H9 (cell line): ENCODE data around the gene CDK14. TPM values are rescaled to one million over a fixed set of nuclear protein-coding genes. Genes with fewer than 3 reads are reported as not detected.

Source experiments
- DNase-seq: peaks from one replicate; pipeline ENCODE4 v3.0.0-alpha.2; 2017
- H2AFZ ChIP-seq: one replicate; pipeline ENCODE4 v1.6.1; 2013; ENCODE audit warnings: mild to moderate bottlenecking, low read length, control low read depth, moderate library complexity
- H2AK5ac ChIP-seq: 2 replicates; pipeline ENCODE4 v1.6.1; 2013; ENCODE audit warnings: low read length, control low read depth, mixed read lengths; ENCODE audit not compliant: insufficient read length
- H2BK120ac ChIP-seq: one replicate; pipeline ENCODE4 v1.6.1; 2013; ENCODE audit warnings: low read depth, mild to moderate bottlenecking, low read length, control low read depth, inconsistent platforms; ENCODE audit not compliant: poor library complexity, severe bottlenecking
- H2BK12ac ChIP-seq: 2 replicates; pipeline ENCODE4 v1.6.1; 2013; ENCODE audit warnings: low read length, control low read depth, mixed read lengths, low read depth; ENCODE audit not compliant: insufficient read length
- H2BK15ac ChIP-seq: 2 replicates; pipeline ENCODE4 v1.6.1; 2013; ENCODE audit warnings: low read depth, low read length, control low read depth
- H2BK20ac ChIP-seq: one replicate; pipeline ENCODE4 v1.6.1; 2013; ENCODE audit warnings: low read depth, mild to moderate bottlenecking, low read length, control low read depth, inconsistent platforms; ENCODE audit not compliant: poor library complexity, severe bottlenecking
- H2BK5ac ChIP-seq: 2 replicates; pipeline ENCODE4 v1.6.1; 2013; ENCODE audit warnings: low read length, control low read depth, mixed read lengths; ENCODE audit not compliant: insufficient read length
- H3K14ac ChIP-seq: 2 replicates; pipeline ENCODE4 v1.6.1; 2013; ENCODE audit warnings: low read length, control low read depth; ENCODE audit not compliant: insufficient read depth
- H3K18ac ChIP-seq: 2 replicates; pipeline ENCODE4 v1.6.1; 2013; ENCODE audit warnings: low read depth, mild to moderate bottlenecking, mixed read lengths, low read length, control low read depth; ENCODE audit not compliant: insufficient read length
- H3K23ac ChIP-seq: 2 replicates; pipeline ENCODE4 v1.6.1; 2013; ENCODE audit warnings: low read length, control low read depth, mixed read lengths, low read depth; ENCODE audit not compliant: insufficient read length
- H3K23me2 ChIP-seq: 2 replicates; pipeline ENCODE4 v1.6.1; 2013; ENCODE audit warnings: low read depth, mild to moderate bottlenecking, mixed read lengths, low read length, control low read depth; ENCODE audit not compliant: insufficient read length, poor library complexity, severe bottlenecking
- H3K27ac ChIP-seq: 2 replicates; pipeline ENCODE4 v1.5.1; 2013; ENCODE audit warnings: low read length, control low read depth, mixed read lengths, low read depth; ENCODE audit not compliant: insufficient read length
- H3K27me3 ChIP-seq: 2 replicates; pipeline ENCODE4 v1.6.1; 2013; ENCODE audit warnings: low read length, control low read depth, inconsistent platforms; ENCODE audit not compliant: insufficient read depth
- H3K4ac ChIP-seq: 2 replicates; pipeline ENCODE4 v1.6.1; 2013; ENCODE audit warnings: low read depth, mild to moderate bottlenecking, control low read depth, inconsistent platforms, low read length, moderate library complexity
- H3K4me1 ChIP-seq: 2 replicates; pipeline ENCODE4 v1.6.1; 2013; ENCODE audit warnings: low read length, control low read depth, inconsistent platforms; ENCODE audit not compliant: insufficient read depth
- H3K4me2 ChIP-seq: 2 replicates; pipeline ENCODE4 v1.6.1; 2013; ENCODE audit warnings: low read length, control low read depth, mixed read lengths; ENCODE audit not compliant: insufficient read length, insufficient read depth
- H3K56ac ChIP-seq: 2 replicates; pipeline ENCODE4 v1.6.1; 2013; ENCODE audit warnings: low read depth, mild to moderate bottlenecking, mixed read lengths, low read length, control low read depth; ENCODE audit not compliant: insufficient read length
- H3K79me1 ChIP-seq: 2 replicates; pipeline ENCODE4 v1.6.1; 2013; ENCODE audit warnings: low read depth, mild to moderate bottlenecking, moderate library complexity, low read length, control low read depth, inconsistent platforms; ENCODE audit not compliant: insufficient read depth, poor library complexity, severe bottlenecking
- H3K79me2 ChIP-seq: 2 replicates; pipeline ENCODE4 v1.6.1; 2013; ENCODE audit warnings: low read length, control low read depth, inconsistent platforms; ENCODE audit not compliant: insufficient read depth
- H3K9ac ChIP-seq: 2 replicates; pipeline ENCODE4 v1.6.1; 2013; ENCODE audit warnings: low read length, control low read depth, mixed read lengths; ENCODE audit not compliant: insufficient read length; ENCODE audit errors: extremely low read depth
- H3K9me3 ChIP-seq: one replicate; pipeline ENCODE4 v1.6.1; 2013; ENCODE audit warnings: low read depth, low read length, inconsistent platforms; ENCODE audit not compliant: control insufficient read depth
- H3T11ph ChIP-seq: one replicate; pipeline ENCODE4 v1.6.1; 2013; ENCODE audit warnings: mild to moderate bottlenecking, low read length, control low read depth, inconsistent platforms
- H4K20me1 ChIP-seq: one replicate; pipeline ENCODE4 v1.6.1; 2013; ENCODE audit not compliant: control insufficient read depth, insufficient read length, insufficient read depth
- H4K5ac ChIP-seq: 2 replicates; pipeline ENCODE4 v1.6.1; 2013; ENCODE audit warnings: low read depth, mild to moderate bottlenecking, mixed read lengths, low read length, control low read depth; ENCODE audit not compliant: insufficient read length
- H4K8ac ChIP-seq: replicated peaks from 2 replicates; pipeline ENCODE4 v1.6.1; 2013; ENCODE audit warnings: low read length, control low read depth, mixed read lengths, low read depth; ENCODE audit not compliant: insufficient read length
- H4K91ac ChIP-seq: 2 replicates; pipeline ENCODE4 v1.6.1; 2013; ENCODE audit warnings: low read depth, mild to moderate bottlenecking, moderate library complexity, mixed read lengths, low read length, control low read depth; ENCODE audit not compliant: insufficient read length
- H3K27ac Mint-ChIP-seq, 3 experiments: 2 replicates in 2 of 3; 3 replicates in 1 of 3; pipeline ENCODE4 v1.8.0; 2020 to 2021; ENCODE audit warnings: mixed read lengths in 3 of 3, mild to moderate bottlenecking in 1 of 3, moderate library complexity in 1 of 3
- H3K27me3 Mint-ChIP-seq: 2 replicates; pipeline ENCODE4 v1.8.0; 2021; ENCODE audit warnings: low read depth, mild to moderate bottlenecking, moderate library complexity, mixed read lengths
- H3K36me3 Mint-ChIP-seq, 3 experiments: 2 replicates in 2 of 3; 3 replicates in 1 of 3; pipeline ENCODE4 v1.8.0; 2020 to 2021; ENCODE audit warnings: low read depth in 3 of 3, mixed read lengths in 3 of 3; ENCODE audit not compliant: insufficient read depth in 1 of 3
- H3K4me1 Mint-ChIP-seq, 2 experiments: 2 replicates each; pipeline ENCODE4 v1.8.0; 2020; ENCODE audit warnings: mixed read lengths in 2 of 2
- H3K4me3 Mint-ChIP-seq, 2 experiments: 2 replicates in 1 of 2; 3 replicates in 1 of 2; pipeline ENCODE4 v1.8.0; 2020 to 2021; ENCODE audit warnings: mild to moderate bottlenecking in 2 of 2, mixed read lengths in 2 of 2, moderate library complexity in 1 of 2
- H3K9me3 Mint-ChIP-seq, 2 experiments: 2 replicates in 1 of 2; 3 replicates in 1 of 2; pipeline ENCODE4 v1.8.0; 2020; ENCODE audit warnings: mild to moderate bottlenecking in 2 of 2, mixed read lengths in 2 of 2, moderate library complexity in 1 of 2
- WGBS: extraction: QIAGEN DNeasy Blood & Tissue Kit; methylation state at CpG from one replicate; pipeline ENCODE4 v1.1.7; 2013; ENCODE audit warnings: missing lambda C conversion rate, low lambda C conversion rate, mixed read lengths; ENCODE audit not compliant: insufficient read length; ENCODE audit errors: extremely low coverage; 5-methylcytosine and 5-hydroxymethylcytosine counted together
- total RNA-seq: library from RNA; stranded (reverse); gene quantifications from 2 replicates; pipeline ENCODE4 v1.2.1, GENCODE V29; 2021
- TF ChIP-seq, protein P1 (sequence below): fragments of 200-600 bp; sonication (generic); conservative IDR thresholded peaks from 3 replicates; pipeline ENCODE4 v1.8.0; 2021; ENCODE audit warnings: antibody characterized with exemption, mild to moderate bottlenecking

CDK14 gene
- total RNA-seq, 1 experiment from 2014 or later, result 23.9 TPM

DNA sequence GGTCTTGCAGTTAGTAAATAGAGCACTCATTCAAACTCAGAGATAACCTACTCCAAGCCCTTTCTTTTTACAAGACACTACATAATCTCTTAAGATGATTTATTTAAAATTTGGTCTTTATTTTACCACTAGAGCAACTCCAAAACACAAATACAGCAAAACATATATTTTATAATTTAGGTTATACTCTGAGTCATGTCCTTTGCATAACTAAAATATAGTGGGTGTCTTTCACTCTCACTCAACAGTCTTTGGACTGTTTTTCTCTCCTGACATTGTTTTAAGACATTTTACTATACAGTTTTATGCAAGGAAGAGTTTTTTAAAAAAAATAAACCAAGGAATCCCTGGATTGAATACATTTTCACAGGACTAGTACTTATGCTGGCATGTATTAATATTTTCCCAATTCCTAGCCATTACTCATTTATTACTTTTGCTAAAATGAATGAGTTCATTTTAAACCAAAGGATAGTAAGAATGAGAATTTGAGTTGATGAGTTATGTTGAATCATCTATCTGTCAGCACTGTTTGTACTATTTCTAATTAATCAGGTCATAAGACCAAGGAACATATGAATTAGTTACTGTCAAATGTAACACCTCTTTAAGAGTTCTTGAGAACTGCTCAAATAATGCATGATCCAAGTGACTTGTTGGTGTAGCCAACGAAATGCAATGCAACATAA lies 365.1 kb downstream of the CDK14 start:
- Histone ChIP-seq H3K79me2 (0 out of 2 replicates have a peak, but pooled peaks cover 1% of the 10 kb centered on the region), H3K4me1 (no peaks in the 10 kb centered on the region), H3K9ac (no peak overlapping the region), H3K79me1 (no peaks in the 10 kb centered on the region), H2BK5ac (no peak overlapping the region), H2AK5ac (no peak overlapping the region), H3K4me2 (no peak overlapping the region), H4K20me1 (no peaks in the 10 kb centered on the region), H2BK20ac (no peak overlapping the region), H2AFZ (no peak overlapping the region), H3K27me3 (no peaks in the 10 kb centered on the region), H3K9me3 (no peaks in the 10 kb centered on the region), H3T11ph (no peak overlapping the region), H2BK15ac (no peak overlapping the region), H4K91ac (no peak overlapping the region), H2BK12ac (no peak overlapping the region), H3K56ac (no peak overlapping the region), H3K23me2 (no peaks in the 10 kb centered on the region), H2BK120ac (no peak overlapping the region), H4K5ac (no peak overlapping the region), H3K18ac (no peak overlapping the region), H3K23ac (no peak overlapping the region), H3K27ac (no peak overlapping the region), H3K14ac (no peak overlapping the region), H3K4ac (no peak overlapping the region), H4K8ac (no peak overlapping the region)
- Mint-ChIP-seq H3K4me3 (no peak overlapping the region), H3K9me3 (no peaks in the 10 kb centered on the region; a peak in 1 of 5 replicates), H3K36me3 (no peaks in the 10 kb centered on the region), H3K4me1 (peaks cover 1 to 6% of the 10 kb centered on the region in 2 experiments), H3K27me3 (no peaks in the 10 kb centered on the region), H3K27ac (no peak overlapping the region)
- TF ChIP-seq, protein P1, sequence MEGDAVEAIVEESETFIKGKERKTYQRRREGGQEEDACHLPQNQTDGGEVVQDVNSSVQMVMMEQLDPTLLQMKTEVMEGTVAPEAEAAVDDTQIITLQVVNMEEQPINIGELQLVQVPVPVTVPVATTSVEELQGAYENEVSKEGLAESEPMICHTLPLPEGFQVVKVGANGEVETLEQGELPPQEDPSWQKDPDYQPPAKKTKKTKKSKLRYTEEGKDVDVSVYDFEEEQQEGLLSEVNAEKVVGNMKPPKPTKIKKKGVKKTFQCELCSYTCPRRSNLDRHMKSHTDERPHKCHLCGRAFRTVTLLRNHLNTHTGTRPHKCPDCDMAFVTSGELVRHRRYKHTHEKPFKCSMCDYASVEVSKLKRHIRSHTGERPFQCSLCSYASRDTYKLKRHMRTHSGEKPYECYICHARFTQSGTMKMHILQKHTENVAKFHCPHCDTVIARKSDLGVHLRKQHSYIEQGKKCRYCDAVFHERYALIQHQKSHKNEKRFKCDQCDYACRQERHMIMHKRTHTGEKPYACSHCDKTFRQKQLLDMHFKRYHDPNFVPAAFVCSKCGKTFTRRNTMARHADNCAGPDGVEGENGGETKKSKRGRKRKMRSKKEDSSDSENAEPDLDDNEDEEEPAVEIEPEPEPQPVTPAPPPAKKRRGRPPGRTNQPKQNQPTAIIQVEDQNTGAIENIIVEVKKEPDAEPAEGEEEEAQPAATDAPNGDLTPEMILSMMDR, result no peak
- WGBS, result no CpG with 5 or more reads among the region's 1 CpG
- no peak for DNase-seq
